GM23338 (cell line): ENCODE data around the gene ADAM15. TPM values are rescaled to one million over a fixed set of nuclear protein-coding genes. Genes with fewer than 3 reads are reported as not detected.

Experiments used
- ATAC-seq: fragments of 200-7000 bp; cut with Tn5 transposase; 3 replicates; pipeline ENCODE4 v1.9.1; 2020
- DNase-seq: peaks from one replicate; pipeline ENCODE4 v3.0.0-alpha.2; 2015; ENCODE audit warnings: low spot score
- H2AFZ ChIP-seq: fragments of 200-600 bp; sonication (generic); 2 replicates; pipeline ENCODE4 v1.8.0; 2016; ENCODE audit warnings: antibody characterized with exemption, mild to moderate bottlenecking, moderate library complexity
- H3F3A ChIP-seq: fragments of 200-600 bp; sonication (generic); replicated peaks from 2 replicates; pipeline ENCODE4 v1.8.0; 2017; ENCODE audit warnings: antibody characterized with exemption, mixed run types, low read depth
- H3K27ac ChIP-seq: fragments of 200-600 bp; sonication (generic); 2 replicates; pipeline ENCODE4 v1.6.1; 2016; ENCODE audit warnings: low read depth
- H3K27me3 ChIP-seq: fragments of 200-600 bp; sonication (generic); 2 replicates; pipeline ENCODE4 v1.8.0; 2016; ENCODE audit warnings: mild to moderate bottlenecking, mixed run types, moderate library complexity; ENCODE audit not compliant: insufficient read depth
- H3K36me3 ChIP-seq: fragments of 200-600 bp; sonication (generic); 2 replicates; pipeline ENCODE4 v1.8.0; 2016; ENCODE audit warnings: mild to moderate bottlenecking; ENCODE audit not compliant: insufficient read depth
- H3K4me1 ChIP-seq: fragments of 200-600 bp; sonication (generic); 2 replicates; pipeline ENCODE4 v1.8.0; 2016; ENCODE audit warnings: mild to moderate bottlenecking, moderate library complexity; ENCODE audit not compliant: insufficient read depth
- H3K4me2 ChIP-seq: fragments of 200-600 bp; sonication (generic); 2 replicates; pipeline ENCODE4 v1.7.1; 2017; ENCODE audit warnings: mixed run types
- H3K4me3 ChIP-seq: fragments of 200-600 bp; sonication (generic); 2 replicates; pipeline ENCODE4 v1.6.1; 2016; ENCODE audit warnings: mixed run types
- H3K79me2 ChIP-seq: fragments of 200-600 bp; sonication (generic); replicated peaks from 2 replicates; pipeline ENCODE4 v1.8.0; 2017; ENCODE audit warnings: mild to moderate bottlenecking; ENCODE audit not compliant: insufficient read depth
- H3K9me2 ChIP-seq: fragments of 200-600 bp; sonication (generic); 2 replicates; pipeline ENCODE4 v1.8.0; 2017; ENCODE audit not compliant: insufficient read depth
- H4K20me1 ChIP-seq: fragments of 200-600 bp; sonication (generic); replicated peaks from 2 replicates; pipeline ENCODE4 v1.8.0; 2017; ENCODE audit warnings: mild to moderate bottlenecking; ENCODE audit not compliant: insufficient read depth
- H3K27ac Mint-ChIP-seq: 2 replicates; pipeline ENCODE4 v1.8.0; 2020; ENCODE audit warnings: inconsistent platforms, mild to moderate bottlenecking, moderate library complexity, mixed read lengths
- H3K27me3 Mint-ChIP-seq: 3 replicates; pipeline ENCODE4 v1.8.0; 2022; ENCODE audit warnings: low read depth, mild to moderate bottlenecking, moderate library complexity, mixed read lengths, inconsistent platforms; ENCODE audit not compliant: insufficient read depth, poor library complexity
- H3K36me3 Mint-ChIP-seq: 3 replicates; pipeline ENCODE4 v1.8.0; 2021; ENCODE audit warnings: low read depth, mild to moderate bottlenecking, inconsistent platforms, moderate library complexity, mixed read lengths
- H3K4me1 Mint-ChIP-seq: 3 replicates; pipeline ENCODE4 v1.8.0; 2020; ENCODE audit warnings: mild to moderate bottlenecking, inconsistent platforms, mixed read lengths
- H3K4me3 Mint-ChIP-seq: 3 replicates; pipeline ENCODE4 v1.8.0; 2021; ENCODE audit warnings: moderate library complexity, mild to moderate bottlenecking, inconsistent platforms, mixed read lengths
- H3K9me3 Mint-ChIP-seq: 3 replicates; pipeline ENCODE4 v1.8.0; 2020; ENCODE audit warnings: moderate library complexity, mild to moderate bottlenecking, inconsistent platforms, mixed read lengths
- CREB1 ChIP-seq: fragments of 250-450 bp; sonication (Bioruptor Pico); IDR thresholded peaks from 2 replicates; pipeline ENCODE4 v1.5.0; 2020; ENCODE audit warnings: low read depth, mild to moderate bottlenecking, moderate library complexity
- CTCF ChIP-seq, 2 experiments: fragments of 200-600 bp in 1 of 2; sonication (generic) in 1 of 2; conservative IDR thresholded peaks; 2 replicates each; pipeline versions ENCODE4 v1.5.1 to v1.6.1; 2016 to 2017; ENCODE audit warnings: antibody characterized with exemption in 2 of 2, low read depth in 2 of 2, mild to moderate bottlenecking in 2 of 2, moderate library complexity in 1 of 2
- ETS1 ChIP-seq: IDR thresholded peaks from 2 replicates; pipeline ENCODE4 v1.6.1; 2016; ENCODE audit warnings: antibody characterized with exemption
- EZH2 ChIP-seq: fragments of 200-600 bp; sonication (generic); IDR thresholded peaks from one replicate; pipeline ENCODE4 v1.8.0; 2017; ENCODE audit warnings: antibody characterized with exemption, mild to moderate bottlenecking, low read depth; ENCODE audit not compliant: unreplicated experiment
- EZH2phosphoT487 ChIP-seq: fragments of 200-600 bp; sonication (generic); IDR thresholded peaks from one replicate; pipeline ENCODE4 v1.8.1; 2018; ENCODE audit warnings: antibody characterized with exemption; ENCODE audit not compliant: unreplicated experiment
- JUNB ChIP-seq: IDR thresholded peaks from one replicate; pipeline ENCODE4 v1.6.1; 2016; ENCODE audit warnings: antibody characterized with exemption; ENCODE audit not compliant: unreplicated experiment
- POLR2AphosphoS5 ChIP-seq: IDR thresholded peaks from 2 replicates; pipeline ENCODE4 v1.6.1; 2016; ENCODE audit warnings: antibody characterized with exemption, low read depth
- REST ChIP-seq: IDR thresholded peaks from one replicate; pipeline ENCODE4 v1.6.1; 2018; ENCODE audit warnings: antibody characterized with exemption; ENCODE audit not compliant: unreplicated experiment
- STAT1 ChIP-seq: IDR thresholded peaks from one replicate; pipeline ENCODE4 v1.6.1; 2016; ENCODE audit warnings: antibody characterized with exemption; ENCODE audit not compliant: unreplicated experiment
- ZNF114 ChIP-seq: fragments of 250-450 bp; sonication (Bioruptor Pico); IDR thresholded peaks from 2 replicates; pipeline ENCODE4 v1.5.0; 2020; ENCODE audit warnings: mild to moderate bottlenecking, moderate library complexity
- polyA plus RNA-seq: library from polyadenylated mRNA; unstranded; fragments of >200 nt; fragmentation: Nextera tagmentation; extraction: Ambion mirVana; gene quantifications from 2 replicates; pipeline ENCODE4 v1.2.1, GENCODE V29; 2016
- total RNA-seq: library from RNA; depleted of rRNA; stranded (reverse); fragments of >200 nt; shearing (Covaris generic); gene quantifications from 2 replicates; pipeline ENCODE4 v1.2.3, GENCODE V29; 2014

ADAM15 gene
- total and polyA plus RNA-seq, 2 experiments from 2014 or later = 24.2 to 31.1 TPM

DNA sequence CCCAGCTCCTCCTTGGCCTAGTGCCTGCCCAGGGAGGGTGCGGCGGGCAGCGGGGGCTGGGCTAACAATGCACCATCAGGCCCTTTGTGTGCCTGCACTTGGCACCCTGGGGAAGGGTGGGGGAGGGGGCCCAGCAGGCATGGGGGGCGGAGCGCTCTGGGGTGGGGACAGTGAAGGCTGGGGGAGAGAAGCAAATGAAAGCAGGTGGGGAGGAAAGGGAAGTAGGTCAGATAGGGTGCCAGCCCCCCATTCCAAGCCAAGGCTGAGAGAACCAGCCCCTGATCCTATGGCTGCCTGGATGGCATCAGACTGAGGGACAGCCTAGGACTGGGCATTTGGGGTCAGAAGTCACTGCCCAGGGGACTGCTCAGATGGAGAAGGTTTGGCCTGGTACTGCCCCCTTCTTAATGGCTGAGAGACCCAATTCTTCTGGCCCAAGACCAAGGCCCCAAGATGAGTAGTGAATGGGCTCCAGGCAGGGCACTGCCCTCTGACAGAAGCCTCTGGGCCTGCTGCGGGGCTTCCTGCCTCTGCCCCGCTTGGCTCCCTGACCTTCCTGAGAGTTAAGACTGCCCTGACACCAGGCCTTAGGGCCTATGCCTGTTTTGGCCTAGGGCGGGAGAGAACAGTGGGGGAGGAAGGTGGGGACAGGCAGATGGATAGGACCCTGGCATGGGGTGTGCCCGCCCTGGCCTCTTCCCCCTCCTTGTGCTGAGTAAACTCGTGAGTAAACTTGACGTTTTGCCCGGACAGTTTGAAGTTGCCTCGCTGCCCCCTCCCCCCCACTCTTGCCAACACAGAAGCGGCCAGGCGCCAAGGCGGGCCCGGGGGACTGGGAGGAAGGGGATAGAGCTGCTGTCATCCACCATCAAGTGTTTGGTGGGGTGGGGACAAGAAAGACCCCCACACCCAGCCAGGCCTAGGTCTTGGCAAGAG, 45.8 kb upstream of the ADAM15 start (continued):
- TF ChIP-seq CTCF (conservative IDR thresholded peaks at IDR 0.05; ENCODE audit: low read depth in 2 of 2) (no peak), STAT1 (no peak), CREB1 (no peak), JUNB (no peak), ETS1 (no peak), REST (no peak), EZH2 (no peak), ZNF114 (CRISPR knock-in tag) (no peak), POLR2AphosphoS5 (no peak)

DNA sequence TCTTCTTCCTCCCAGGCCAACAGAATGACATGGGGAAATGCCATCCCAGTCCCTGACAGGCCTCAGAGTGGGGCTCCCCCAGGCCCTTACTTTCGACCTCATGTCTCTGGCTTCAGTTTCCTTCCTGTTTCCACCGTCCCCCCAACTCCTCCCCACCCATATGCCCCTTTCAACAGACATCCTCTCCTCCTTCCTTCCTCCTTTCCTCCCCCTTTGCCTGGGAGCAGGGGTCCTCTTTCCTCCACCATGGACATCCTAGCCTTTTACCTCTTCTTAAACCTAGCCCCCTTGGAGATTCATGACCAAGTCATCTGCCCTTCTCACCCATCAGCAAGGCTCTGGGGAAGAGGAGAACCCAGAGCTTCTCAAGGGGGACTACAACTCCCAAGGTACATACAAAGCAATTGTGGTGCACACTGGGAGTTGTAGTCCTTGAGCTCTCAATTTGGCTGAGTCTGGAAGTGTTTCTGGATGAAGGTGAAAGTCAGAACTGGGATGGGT, 44.5 kb upstream of the ADAM15 start:
- Histone ChIP-seq H3F3A (peaks cover 4% of the 10 kb centered on the region; the same call in 1 of the 2 replicates), H3K4me3 (no peak overlapping the region), H3K27me3 (no peaks in the 10 kb centered on the region), H3K4me1 (peaks cover 40% of the 10 kb centered on the region), H3K4me2 (no peak overlapping the region), H4K20me1 (peaks cover 4% of the 10 kb centered on the region; the same call in 1 of the 2 replicates), H3K79me2 (peaks cover 44% of the 10 kb centered on the region), H3K36me3 (no peaks in the 10 kb centered on the region), H3K27ac (no peak overlapping the region), H3K9me2 (no peaks in the 10 kb centered on the region), H2AFZ (no peak overlapping the region)
- Mint-ChIP-seq H3K36me3 (peaks cover 4% of the 10 kb centered on the region; the same call in 1 of the 3 replicates), H3K27me3 (peaks cover 21% of the 10 kb centered on the region), H3K27ac (0 out of 2 replicates have a peak overlapping the region, but pooled peaks have one; percentile 11), H3K9me3 (no peaks in the 10 kb centered on the region), H3K4me1 (peaks cover 57% of the 10 kb centered on the region), H3K4me3 (peak overlapping the region; percentile 5; the same call in 1 of the 3 replicates)
- DNase-seq (peak; percentile 65), ATAC-seq (no peak)
- TF ChIP-seq EZH2phosphoT487 = no peak
- peak; percentile 96 for TF ChIP-seq ETS1
